HEK293 (cell line): Measurements from ENCODE around the gene LYST.

Experiments used
- CTCF ChIA-PET: fragments of 350-600 bp; formaldehyde crosslinking; extraction: SDS; loops from one replicate; lab custom pipeline; 2021; ENCODE audit warnings: antibody characterized with exemption; lab: Yijun Ruan, JAX
- POLR2A ChIA-PET: fragments of 300-600 bp; formaldehyde crosslinking; extraction: SDS; loops from one replicate; lab custom pipeline; 2020; ENCODE audit warnings: antibody characterized with exemption, inconsistent platforms; lab: Yijun Ruan, JAX
- H3K27ac ChIP-seq: fragments of 200-500 bp; sonication (Bioruptor generic); 2 replicates; pipeline ENCODE4 v1.5.1; 2014; ENCODE audit warnings: low read depth, low read length, control low read depth, inconsistent platforms; ENCODE audit errors: extremely low read depth
- H3K36me3 ChIP-seq, 2 experiments: fragments of 200-500 bp in 1 of 2; sonication (Bioruptor generic) in 1 of 2; 1 replicate in 1 of 2; 2 replicates in 1 of 2; pipeline ENCODE4 v1.5.1; 2014 to 2017; ENCODE audit warnings: inconsistent platforms in 2 of 2, low read length in 2 of 2; ENCODE audit not compliant: control insufficient read depth in 2 of 2, insufficient read depth in 1 of 2
- H3K4me1 ChIP-seq: fragments of 200-500 bp; sonication (Bioruptor generic); 2 replicates; pipeline ENCODE4 v1.5.1; 2014; ENCODE audit warnings: mild to moderate bottlenecking, low read length, inconsistent platforms; ENCODE audit not compliant: control insufficient read depth, insufficient read depth
- H3K4me3 ChIP-seq: 2 replicates; pipeline ENCODE4 v1.5.1; 2011; ENCODE audit warnings: low read depth, mild to moderate bottlenecking, control low read depth, low read length, moderate library complexity
- H3K9me3 ChIP-seq: fragments of 200-500 bp; sonication (Bioruptor generic); 2 replicates; pipeline ENCODE4 v1.5.1; 2014; ENCODE audit warnings: low read depth, low read length, inconsistent platforms; ENCODE audit not compliant: control insufficient read depth, insufficient read depth
- PRDM1 ChIP-seq: fragments of 450-650 bp; formaldehyde crosslinking; IDR thresholded peaks from 2 replicates; pipeline ENCODE4; 2016; ENCODE audit warnings: missing biosample characterization, missing genetic modification characterization
- REST ChIP-seq: fragments of 450-650 bp; formaldehyde crosslinking; IDR thresholded peaks from 2 replicates; pipeline ENCODE4 v1.5.1; 2016; ENCODE audit warnings: missing biosample characterization, missing genetic modification characterization
- SCRT1 ChIP-seq: fragments of 450-650 bp; formaldehyde crosslinking; IDR thresholded peaks from 2 replicates; pipeline ENCODE4 v1.5.1; 2016; ENCODE audit warnings: missing biosample characterization, missing genetic modification characterization, borderline replicate concordance
- ZNF132 ChIP-seq: fragments of 450-650 bp; formaldehyde crosslinking; IDR thresholded peaks from 2 replicates; pipeline ENCODE4 v1.5.1; 2017; ENCODE audit warnings: missing biosample characterization, missing genetic modification characterization, borderline replicate concordance
- ZNF146 ChIP-seq: fragments of 450-650 bp; formaldehyde crosslinking; IDR thresholded peaks from 2 replicates; pipeline ENCODE4 v1.5.1; 2016; ENCODE audit warnings: missing biosample characterization, missing genetic modification characterization
- ZNF175 ChIP-seq: fragments of 450-650 bp; formaldehyde crosslinking; IDR thresholded peaks from 2 replicates; pipeline ENCODE4 v1.5.1; 2016; ENCODE audit warnings: missing biosample characterization, missing genetic modification characterization
- ZNF221 ChIP-seq: fragments of 450-650 bp; formaldehyde crosslinking; IDR thresholded peaks from 2 replicates; pipeline ENCODE4 v1.5.1; 2017; ENCODE audit warnings: missing biosample characterization, missing genetic modification characterization, borderline replicate concordance
- ZNF248 ChIP-seq: fragments of 450-650 bp; formaldehyde crosslinking; IDR thresholded peaks from 2 replicates; pipeline ENCODE4 v1.5.1; 2017; ENCODE audit warnings: missing biosample characterization, missing genetic modification characterization
- ZNF26 ChIP-seq: fragments of 450-650 bp; formaldehyde crosslinking; IDR thresholded peaks from 2 replicates; pipeline ENCODE4 v1.5.1; 2016; ENCODE audit warnings: missing biosample characterization, missing genetic modification characterization
- ZNF354C ChIP-seq: fragments of 450-650 bp; formaldehyde crosslinking; IDR thresholded peaks from 2 replicates; pipeline ENCODE4 v1.5.1; 2016; ENCODE audit warnings: missing biosample characterization, missing genetic modification characterization, low read depth, borderline replicate concordance
- ZNF621 ChIP-seq: fragments of 450-650 bp; formaldehyde crosslinking; IDR thresholded peaks from 2 replicates; pipeline ENCODE4 v1.5.1; 2017; ENCODE audit warnings: missing biosample characterization, missing genetic modification characterization
- ZNF623 ChIP-seq: fragments of 450-650 bp; formaldehyde crosslinking; IDR thresholded peaks from 2 replicates; pipeline ENCODE4 v1.5.1; 2016; ENCODE audit warnings: missing biosample characterization, missing genetic modification characterization
- ZNF639 ChIP-seq: fragments of 450-650 bp; formaldehyde crosslinking; IDR thresholded peaks from 2 replicates; pipeline ENCODE4 v1.5.1; 2016; ENCODE audit warnings: missing biosample characterization, missing genetic modification characterization
- ZNF747 ChIP-seq: fragments of 450-650 bp; formaldehyde crosslinking; IDR thresholded peaks from 2 replicates; pipeline ENCODE4 v1.5.1; 2016; ENCODE audit warnings: missing biosample characterization, missing genetic modification characterization

Gene LYST

GRCh38 chr1:235873045-235873444, 6.3 kb upstream of the LYST start:
- Histone ChIP-seq H3K36me3 (no peaks in the 10 kb centered on the region), H3K9me3 (no peaks in the 10 kb centered on the region), H3K27ac (no peak overlapping the region), H3K4me3 (no peak overlapping the region), H3K4me1 (no peaks in the 10 kb centered on the region)
- ChIA-PET CTCF (no interaction called here), POLR2A (no interaction called here)
- TF ChIP-seq ZNF354C (tag by site-specific recombination) (no peak), ZNF747 (tag by site-specific recombination) (no peak), ZNF175 (tag by site-specific recombination) (no peak), REST (tag by site-specific recombination) (no peak), PRDM1 (tag by site-specific recombination) (0 out of 2 replicates have a peak, but pooled peaks have one; percentile 41)

GRCh38 chr1:235872270-235872669, 5.6 kb upstream of the LYST start:
- Histone ChIP-seq H3K4me1 (peaks cover 4% of the 10 kb centered on the region; the same call in 1 of the 2 replicates), H3K36me3 (no peaks in the 10 kb centered on the region), H3K9me3 (no peaks in the 10 kb centered on the region), H3K4me3 (no peak overlapping the region), H3K27ac (no peak overlapping the region)
- POLR2A ChIA-PET = no interaction called here
- no peak for TF ChIP-seq ZNF623 (tag by site-specific recombination)
- TF ChIP-seq REST (tag by site-specific recombination) = no peak
- TF ChIP-seq ZNF132 = no peak
- no peak for TF ChIP-seq ZNF26 (tag by site-specific recombination)
- no peak for TF ChIP-seq SCRT1
- TF ChIP-seq ZNF639 (tag by site-specific recombination) = no peak
- no peak for TF ChIP-seq ZNF248 (tag by site-specific recombination)
- TF ChIP-seq ZNF621 (tag by site-specific recombination) = no peak
- no peak for TF ChIP-seq ZNF221
- TF ChIP-seq ZNF146 (tag by site-specific recombination) = no peak
- CTCF ChIA-PET = interaction anchor here (0.6 kb wide), 1 partner anchor 99 kb away, joined by 4 read pairs; no protein-coding TSS in a partner anchor
